ENCODE results near the gene KCNMA1. TPM values are rescaled to one million over a fixed set of nuclear protein-coding genes. Genes with fewer than 3 reads are reported as not detected.

Gene KCNMA1
- total RNA-seq, 4 donors from 2014 or later: 4.6 to 10.5 (median 7.8) TPM

DNA sequence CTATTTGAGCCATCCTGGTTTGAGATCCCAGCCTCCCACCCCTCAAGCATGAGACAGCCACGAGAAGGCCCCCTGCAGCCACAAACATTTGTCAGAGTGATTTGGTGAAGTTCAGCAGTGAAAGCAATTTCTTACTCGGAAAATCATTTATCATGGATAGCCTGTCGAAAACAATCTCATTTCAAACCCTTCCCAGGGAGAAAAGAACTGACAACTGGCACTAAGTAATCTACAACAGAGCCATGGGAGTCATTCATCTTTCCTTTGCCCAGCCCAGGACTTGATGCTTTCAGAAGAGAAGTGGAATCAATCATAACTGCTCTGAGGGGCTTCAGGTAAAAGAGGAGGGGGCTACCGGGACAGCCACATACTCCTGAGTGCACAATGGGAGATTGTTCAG lies 411.2 kb downstream of the KCNMA1 start:
- Histone ChIP-seq H3K4me1 (no peaks in the 10 kb centered on the region), H3K27ac (no peak overlapping the region), H3K27me3 (no peaks in the 10 kb centered on the region), H3K4me3 (no peak overlapping the region), H3K36me3 (no peaks in the 10 kb centered on the region), H3K9me3 (no peaks in the 10 kb centered on the region)
- WGBS: 53% methylated on average over 4 of the region's 4 CpGs
- no peak for DNase-seq (ENCODE audit: low spot score in 2 of 2)
- TF ChIP-seq, protein P1, sequence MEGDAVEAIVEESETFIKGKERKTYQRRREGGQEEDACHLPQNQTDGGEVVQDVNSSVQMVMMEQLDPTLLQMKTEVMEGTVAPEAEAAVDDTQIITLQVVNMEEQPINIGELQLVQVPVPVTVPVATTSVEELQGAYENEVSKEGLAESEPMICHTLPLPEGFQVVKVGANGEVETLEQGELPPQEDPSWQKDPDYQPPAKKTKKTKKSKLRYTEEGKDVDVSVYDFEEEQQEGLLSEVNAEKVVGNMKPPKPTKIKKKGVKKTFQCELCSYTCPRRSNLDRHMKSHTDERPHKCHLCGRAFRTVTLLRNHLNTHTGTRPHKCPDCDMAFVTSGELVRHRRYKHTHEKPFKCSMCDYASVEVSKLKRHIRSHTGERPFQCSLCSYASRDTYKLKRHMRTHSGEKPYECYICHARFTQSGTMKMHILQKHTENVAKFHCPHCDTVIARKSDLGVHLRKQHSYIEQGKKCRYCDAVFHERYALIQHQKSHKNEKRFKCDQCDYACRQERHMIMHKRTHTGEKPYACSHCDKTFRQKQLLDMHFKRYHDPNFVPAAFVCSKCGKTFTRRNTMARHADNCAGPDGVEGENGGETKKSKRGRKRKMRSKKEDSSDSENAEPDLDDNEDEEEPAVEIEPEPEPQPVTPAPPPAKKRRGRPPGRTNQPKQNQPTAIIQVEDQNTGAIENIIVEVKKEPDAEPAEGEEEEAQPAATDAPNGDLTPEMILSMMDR (IDR thresholded peaks at IDR 0.05): no peak
- no peak for TF ChIP-seq POLR2AphosphoS5 (IDR thresholded peaks at IDR 0.05)
- TF ChIP-seq EP300 (IDR thresholded peaks at IDR 0.05): no peak
- no peak for TF ChIP-seq POLR2A (IDR thresholded peaks at IDR 0.05)

DNA sequence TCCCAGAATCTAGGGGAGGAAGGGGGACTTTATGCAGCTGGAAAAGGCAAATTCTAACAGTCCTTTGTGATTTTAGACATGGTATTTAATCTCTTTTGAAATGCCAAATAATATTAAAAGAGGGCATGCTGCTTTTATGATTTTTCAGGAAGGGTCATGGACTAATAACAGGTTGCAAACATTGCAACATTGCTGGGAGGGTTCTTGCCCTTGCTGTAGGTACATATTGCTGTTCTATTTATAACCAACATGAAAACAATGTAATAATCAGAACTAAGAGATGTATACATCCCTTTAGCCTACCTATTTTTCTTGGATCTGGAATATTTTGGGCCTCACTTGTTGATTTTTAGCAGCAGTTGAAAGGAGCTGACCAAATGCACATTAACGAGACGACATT lies 411.6 kb downstream of the KCNMA1 start:
- Histone ChIP-seq H3K36me3 (no peaks in the 10 kb centered on the region), H3K9me3 (no peaks in the 10 kb centered on the region), H3K27ac (no peak overlapping the region), H3K4me1 (no peaks in the 10 kb centered on the region), H3K4me3 (no peak overlapping the region), H3K27me3 (no peaks in the 10 kb centered on the region)
- DNase-seq (ENCODE audit: low spot score in 2 of 2): no peak
- 82% methylated on average over 2 of the region's 2 CpGs for WGBS
- TF ChIP-seq POLR2A (IDR thresholded peaks at IDR 0.05): no peak
- TF ChIP-seq EP300 (IDR thresholded peaks at IDR 0.05): no peak
- TF ChIP-seq, protein P1 (IDR thresholded peaks at IDR 0.05): no peak
- TF ChIP-seq POLR2AphosphoS5 (IDR thresholded peaks at IDR 0.05): no peak

DNA sequence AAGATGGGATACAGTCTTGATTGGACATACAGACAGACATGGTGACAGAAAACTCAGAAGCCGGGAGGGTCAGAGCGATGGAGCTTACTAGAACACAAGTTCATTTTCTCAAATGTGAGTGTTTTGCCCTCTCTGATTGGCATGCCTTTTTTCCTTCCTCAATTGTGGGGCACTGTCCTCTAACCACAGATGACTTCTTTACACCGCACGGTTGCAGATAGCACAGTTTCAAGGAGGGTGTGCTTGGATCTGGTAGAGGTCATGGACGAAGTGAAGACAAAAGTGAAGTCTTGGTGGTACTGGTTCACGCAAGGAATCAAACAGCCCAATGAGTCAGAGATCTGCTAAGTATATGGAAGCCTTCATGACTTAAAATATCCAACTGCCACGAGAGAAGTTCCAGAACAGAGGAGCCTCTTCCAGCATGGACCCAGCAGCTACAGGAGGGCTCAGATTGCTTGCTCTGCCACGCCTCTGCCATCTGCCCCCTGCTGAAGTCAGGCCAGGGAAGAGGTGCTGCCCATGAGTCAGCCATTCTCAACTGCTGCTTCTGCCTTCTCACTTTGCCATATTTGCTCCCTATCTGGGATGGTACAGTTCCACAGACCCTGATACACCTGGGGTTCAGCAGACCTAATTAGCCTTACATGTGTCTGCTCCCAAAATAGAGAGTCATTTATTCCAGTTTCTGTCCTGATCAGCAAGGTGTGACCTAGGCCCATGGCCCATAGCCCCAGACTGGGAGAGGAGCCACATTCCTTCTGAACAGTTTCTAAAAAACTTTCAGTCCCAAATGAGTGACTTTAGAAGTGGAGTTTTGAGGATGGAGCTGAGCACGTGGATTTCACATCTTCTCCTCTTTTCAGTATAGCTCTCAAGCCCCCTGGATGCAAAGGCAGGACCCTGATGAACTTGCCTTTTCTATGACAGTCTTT lies 413.8 kb downstream of the KCNMA1 start:
- Histone ChIP-seq H3K27ac (no peak overlapping the region), H3K27me3 (peaks cover 6% of the 10 kb centered on the region), H3K4me3 (no peak overlapping the region), H3K4me1 (no peaks in the 10 kb centered on the region), H3K36me3 (no peaks in the 10 kb centered on the region), H3K9me3 (no peaks in the 10 kb centered on the region)
- WGBS: 89% methylated on average over 9 of the region's 9 CpGs
- no peak for DNase-seq (ENCODE audit: low spot score in 2 of 2)
- TF ChIP-seq POLR2AphosphoS5 (IDR thresholded peaks at IDR 0.05) (no peak), POLR2A (IDR thresholded peaks at IDR 0.05) (no peak), EP300 (IDR thresholded peaks at IDR 0.05) (no peak)
- TF ChIP-seq, protein P1 (IDR thresholded peaks at IDR 0.05): no peak

DNA sequence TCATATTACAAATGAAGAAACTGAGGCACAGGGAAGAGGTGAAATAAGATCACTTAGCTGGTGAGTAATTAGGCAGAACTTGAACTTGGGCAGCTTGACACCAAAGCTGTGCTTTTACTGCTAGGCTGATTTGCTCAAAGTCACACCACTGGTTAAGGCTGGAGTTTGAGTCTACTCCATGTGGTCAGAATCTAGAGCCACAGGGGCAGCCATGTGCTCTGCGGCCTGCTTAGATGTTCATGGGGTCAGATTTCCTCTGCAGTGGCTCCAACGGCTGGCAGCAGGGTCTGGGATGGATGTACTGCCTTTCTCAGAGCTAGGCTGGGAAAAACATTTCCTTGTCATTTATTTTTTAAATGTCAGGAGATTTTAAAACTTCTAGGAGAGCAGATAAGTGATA lies 417.5 kb downstream of the KCNMA1 start:
- WGBS: 73% methylated on average over 2 of the region's 2 CpGs
- TF ChIP-seq POLR2A (IDR thresholded peaks at IDR 0.05) (no peak), EP300 (IDR thresholded peaks at IDR 0.05) (no peak)
- TF ChIP-seq, protein P1 (IDR thresholded peaks at IDR 0.05): no peak
- no peak overlapping the region for H3K27ac ChIP-seq
- peaks cover 16% of the 10 kb centered on the region for H3K27me3 ChIP-seq
- H3K36me3 ChIP-seq: no peaks in the 10 kb centered on the region
- no peak for DNase-seq (ENCODE audit: low spot score in 2 of 2)
- no peak overlapping the region for H3K4me3 ChIP-seq
- no peaks in the 10 kb centered on the region for H3K4me1 ChIP-seq
- H3K9me3 ChIP-seq: no peaks in the 10 kb centered on the region

DNA sequence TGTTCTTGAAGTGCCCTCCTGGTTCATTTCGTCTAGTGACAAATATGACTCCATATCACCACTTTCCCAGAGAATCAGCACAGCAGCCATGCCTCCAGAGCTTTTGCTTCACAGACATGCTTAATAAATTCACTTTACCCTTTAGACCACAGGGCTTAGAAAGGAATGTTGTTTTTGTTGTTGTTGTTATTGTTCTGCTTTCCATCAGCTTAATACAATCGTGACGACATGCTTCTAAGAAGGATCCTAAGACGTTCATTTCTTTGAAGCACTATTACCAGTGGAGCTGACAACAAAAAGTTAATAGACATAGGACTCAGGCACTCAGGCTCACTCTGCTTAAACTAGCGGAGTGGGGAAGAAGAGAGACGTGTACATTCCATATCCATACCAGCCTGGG lies 418.6 kb downstream of the KCNMA1 start:
- H3K27me3 ChIP-seq: peaks cover 16% of the 10 kb centered on the region
- H3K4me1 ChIP-seq: no peaks in the 10 kb centered on the region
- H3K9me3 ChIP-seq: no peaks in the 10 kb centered on the region
- no peak for DNase-seq (ENCODE audit: low spot score in 2 of 2)
- H3K4me3 ChIP-seq: no peak overlapping the region
- 83% methylated on average over 6 of the region's 6 CpGs for WGBS
- no peak overlapping the region for H3K27ac ChIP-seq
- no peaks in the 10 kb centered on the region for H3K36me3 ChIP-seq
- TF ChIP-seq POLR2AphosphoS5 (IDR thresholded peaks at IDR 0.05) (no peak), POLR2A (IDR thresholded peaks at IDR 0.05) (no peak), EP300 (IDR thresholded peaks at IDR 0.05) (no peak)
- TF ChIP-seq, protein P1 (IDR thresholded peaks at IDR 0.05): no peak
